ENCODE measurements around the gene CSMD2. TPM values are rescaled to one million over a fixed set of nuclear protein-coding genes. Genes with fewer than 3 reads are reported as not detected.

Gene CSMD2
- total RNA-seq, 3 donors from 2014 or later, result 0.12 to 0.41 (median 0.28) TPM

GRCh38 chr1:33482412-33482811 lies 682.6 kb downstream of the CSMD2 start:
- TF ChIP-seq, protein P1, sequence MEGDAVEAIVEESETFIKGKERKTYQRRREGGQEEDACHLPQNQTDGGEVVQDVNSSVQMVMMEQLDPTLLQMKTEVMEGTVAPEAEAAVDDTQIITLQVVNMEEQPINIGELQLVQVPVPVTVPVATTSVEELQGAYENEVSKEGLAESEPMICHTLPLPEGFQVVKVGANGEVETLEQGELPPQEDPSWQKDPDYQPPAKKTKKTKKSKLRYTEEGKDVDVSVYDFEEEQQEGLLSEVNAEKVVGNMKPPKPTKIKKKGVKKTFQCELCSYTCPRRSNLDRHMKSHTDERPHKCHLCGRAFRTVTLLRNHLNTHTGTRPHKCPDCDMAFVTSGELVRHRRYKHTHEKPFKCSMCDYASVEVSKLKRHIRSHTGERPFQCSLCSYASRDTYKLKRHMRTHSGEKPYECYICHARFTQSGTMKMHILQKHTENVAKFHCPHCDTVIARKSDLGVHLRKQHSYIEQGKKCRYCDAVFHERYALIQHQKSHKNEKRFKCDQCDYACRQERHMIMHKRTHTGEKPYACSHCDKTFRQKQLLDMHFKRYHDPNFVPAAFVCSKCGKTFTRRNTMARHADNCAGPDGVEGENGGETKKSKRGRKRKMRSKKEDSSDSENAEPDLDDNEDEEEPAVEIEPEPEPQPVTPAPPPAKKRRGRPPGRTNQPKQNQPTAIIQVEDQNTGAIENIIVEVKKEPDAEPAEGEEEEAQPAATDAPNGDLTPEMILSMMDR (IDR thresholded peaks at IDR 0.05), result no peak
- DNase-seq, result no peak
- intact Hi-C loops (cut with DNase I, micrococcal nuclease), result no loop called here
- no peaks in the 10 kb centered on the region for H3K4me1 ChIP-seq (ENCODE audit: low read depth)
- ATAC-seq, result no peak
- no peak overlapping the region for H3K4me3 ChIP-seq
- H3K9me3 ChIP-seq, result no peaks in the 10 kb centered on the region
- no peaks in the 10 kb centered on the region for H3K36me3 ChIP-seq (ENCODE audit: low read depth)

GRCh38 chr1:33477451-33477850 lies 687.6 kb downstream of the CSMD2 start:
- no peaks in the 10 kb centered on the region for H3K9me3 ChIP-seq
- DNase-seq (no peak), ATAC-seq (no peak)
- H3K36me3 ChIP-seq (ENCODE audit: low read depth), result no peaks in the 10 kb centered on the region
- intact Hi-C loops (cut with DNase I, micrococcal nuclease), result no loop called here
- H3K4me3 ChIP-seq, result no peak overlapping the region
- TF ChIP-seq, protein P1 (IDR thresholded peaks at IDR 0.05), result no peak
- no peaks in the 10 kb centered on the region for H3K4me1 ChIP-seq (ENCODE audit: low read depth)

GRCh38 chr1:33473900-33474299 lies 691.1 kb downstream of the CSMD2 start:
- TF ChIP-seq, protein P1 (IDR thresholded peaks at IDR 0.05), result no peak
- DNase-seq (no peak), ATAC-seq (no peak)
- Histone ChIP-seq H3K36me3 (ENCODE audit: low read depth) (no peaks in the 10 kb centered on the region), H3K4me3 (no peak overlapping the region), H3K9me3 (no peaks in the 10 kb centered on the region), H3K4me1 (ENCODE audit: low read depth) (no peaks in the 10 kb centered on the region)
- intact Hi-C loops (cut with DNase I, micrococcal nuclease), result loop anchor here in 1 of 2 donors (5.0 kb wide), 1 partner anchor 177 kb away; no protein-coding TSS in a partner anchor

DNA sequence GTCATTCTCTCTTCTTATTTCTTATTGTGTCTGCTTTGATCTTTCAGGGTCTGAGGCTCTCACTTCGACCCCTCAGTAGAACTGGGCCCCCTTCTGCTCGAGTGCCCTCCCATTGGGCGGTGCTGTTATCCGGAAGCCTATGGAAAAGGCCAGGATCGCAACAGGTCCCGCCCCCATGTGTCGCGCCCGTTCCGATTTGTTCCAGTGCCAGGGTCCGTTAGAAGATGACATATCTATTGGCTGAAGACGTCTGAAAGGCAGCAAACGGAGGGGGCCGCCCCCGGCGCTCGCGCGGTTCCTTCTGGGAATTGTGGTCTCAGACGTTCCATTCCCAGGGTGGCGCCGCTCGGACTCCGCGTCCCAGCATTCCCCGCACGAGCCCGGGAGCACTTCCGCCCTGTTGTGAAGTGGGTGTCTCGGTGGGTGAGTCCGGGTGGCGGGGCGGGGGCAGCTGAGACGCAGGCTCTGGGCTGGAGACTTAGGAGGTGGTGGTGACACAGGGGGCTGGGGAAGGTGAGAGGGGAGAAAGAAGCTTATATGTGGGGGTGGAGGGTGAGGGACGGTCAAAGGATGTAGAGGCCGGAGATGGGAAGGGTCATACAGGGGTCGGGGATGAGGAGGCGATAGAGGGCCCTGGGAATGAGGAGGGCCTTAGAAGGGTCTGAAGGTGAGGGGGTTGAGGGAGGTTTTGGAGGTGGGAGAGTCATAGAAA lies 692.6 kb downstream of the CSMD2 start, which contains the start of gene ZSCAN20:
Gene ZSCAN20 (plus strand): TSS at position 377 of the 712 bp plus-strand sequence. CDS start 6,644 bp downstream, outside the sequence.
- intact Hi-C loops (cut with DNase I, micrococcal nuclease), result loop anchor here in 1 of 2 donors (5.0 kb wide), 1 partner anchor 175 kb away; no protein-coding TSS in a partner anchor
- Histone ChIP-seq H3K4me1 (ENCODE audit: low read depth) (no peaks in the 10 kb centered on the region), H3K9me3 (no peaks in the 10 kb centered on the region), H3K4me3 (peak within 1 kb of the TSS; percentile 12), H3K36me3 (ENCODE audit: low read depth) (no peaks in the 10 kb centered on the region)
- peak; percentile 97 to 98 (median 97) for DNase-seq
- TF ChIP-seq, protein P1 (IDR thresholded peaks at IDR 0.05), result no peak
- ATAC-seq, result peak; percentile 98

GRCh38 chr1:33471416-33471815 lies 693.6 kb downstream of the CSMD2 start:
- Histone ChIP-seq H3K9me3 (no peaks in the 10 kb centered on the region), H3K4me1 (ENCODE audit: low read depth) (no peaks in the 10 kb centered on the region), H3K4me3 (no peak overlapping the region), H3K36me3 (ENCODE audit: low read depth) (no peaks in the 10 kb centered on the region)
- no peak for ATAC-seq
- TF ChIP-seq, protein P1 (IDR thresholded peaks at IDR 0.05), result no peak
- intact Hi-C loops (cut with DNase I, micrococcal nuclease), result loop anchor here in 1 of 2 donors (5.0 kb wide), 1 partner anchor 174 kb away; no protein-coding TSS in a partner anchor
- DNase-seq, result no peak

All from mucosa of descending colon (tissue), 3 donors.